Left ventricle myocardium inferior (tissue), 1 donor: ENCODE measurements around the gene PLXNA4. TPM values are rescaled to one million over a fixed set of nuclear protein-coding genes. Genes with fewer than 3 reads are reported as not detected.

Experiments used
- DNase-seq: peaks from one replicate; pipeline ENCODE4 v3.0.0-alpha.2; 2020
- H3K27ac ChIP-seq: fragments of 200-600 bp; replicated peaks from 2 replicates; pipeline ENCODE4 v1.8.0; 2021
- H3K27me3 ChIP-seq: fragments of 200-600 bp; 2 replicates; pipeline ENCODE4 v1.8.0; 2021; ENCODE audit warnings: low read depth
- H3K36me3 ChIP-seq: fragments of 200-600 bp; 2 replicates; pipeline ENCODE4 v1.8.0; 2021
- H3K4me1 ChIP-seq: fragments of 200-600 bp; 2 replicates; pipeline ENCODE4 v1.8.0; 2021
- H3K4me3 ChIP-seq: fragments of 200-600 bp; 2 replicates; pipeline ENCODE4 v1.8.0; 2021; ENCODE audit warnings: mild to moderate bottlenecking, moderate library complexity
- H3K9me3 ChIP-seq: fragments of 200-600 bp; replicated peaks from 2 replicates; pipeline ENCODE4 v1.8.0; 2021
- intact Hi-C: fragments of 100-400 bp; cut with micrococcal nuclease; formaldehyde crosslinking; loops from one replicate; pipeline ENCODE4 v1.11.0; 2022
- total RNA-seq: library from RNA; stranded (reverse); fragmentation: NEBNext Ultra II Directional; extraction: Animal tissue kit (Norgen Biotek cat#: 25700); gene quantifications from one replicate; pipeline ENCODE4 v1.2.1, GENCODE V29; 2021
- TF ChIP-seq, protein P1 (sequence below): fragments of 200-600 bp; IDR thresholded peaks from 2 replicates; pipeline ENCODE4 v1.8.0; 2021; ENCODE audit warnings: antibody characterized with exemption, mild to moderate bottlenecking, borderline replicate concordance
- donor health status: DM: no; HTN: yes; CAD: no; lungs with severe emphysema.

PLXNA4 gene
- total RNA-seq, 1 donor from 2014 or later = 18.1 TPM

DNA sequence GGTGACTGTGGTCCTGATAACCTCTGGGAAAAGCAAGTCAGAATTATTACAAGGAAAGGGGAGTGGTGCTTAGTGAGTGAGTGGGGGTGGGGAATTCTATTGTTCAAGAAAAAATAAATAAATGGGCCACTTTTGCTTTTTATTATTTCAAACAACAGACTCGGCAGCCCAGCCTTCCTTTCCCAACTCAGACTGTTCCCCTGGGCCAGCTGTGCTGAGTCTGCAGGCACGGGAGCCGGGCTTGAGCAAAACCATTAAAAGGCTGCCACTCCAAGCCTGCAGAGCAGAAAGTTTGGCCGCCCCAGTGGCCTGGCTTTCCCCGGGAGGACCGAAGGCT is 90.0 kb downstream of the PLXNA4 start:
- Histone ChIP-seq H3K27me3 (no peaks in the 10 kb centered on the region), H3K27ac (peak overlapping the region; percentile 52), H3K4me1 (peaks cover 42% of the 10 kb centered on the region), H3K4me3 (no peak overlapping the region), H3K9me3 (no peaks in the 10 kb centered on the region), H3K36me3 (no peaks in the 10 kb centered on the region)
- intact Hi-C loops = no loop called here
- TF ChIP-seq, protein P1, sequence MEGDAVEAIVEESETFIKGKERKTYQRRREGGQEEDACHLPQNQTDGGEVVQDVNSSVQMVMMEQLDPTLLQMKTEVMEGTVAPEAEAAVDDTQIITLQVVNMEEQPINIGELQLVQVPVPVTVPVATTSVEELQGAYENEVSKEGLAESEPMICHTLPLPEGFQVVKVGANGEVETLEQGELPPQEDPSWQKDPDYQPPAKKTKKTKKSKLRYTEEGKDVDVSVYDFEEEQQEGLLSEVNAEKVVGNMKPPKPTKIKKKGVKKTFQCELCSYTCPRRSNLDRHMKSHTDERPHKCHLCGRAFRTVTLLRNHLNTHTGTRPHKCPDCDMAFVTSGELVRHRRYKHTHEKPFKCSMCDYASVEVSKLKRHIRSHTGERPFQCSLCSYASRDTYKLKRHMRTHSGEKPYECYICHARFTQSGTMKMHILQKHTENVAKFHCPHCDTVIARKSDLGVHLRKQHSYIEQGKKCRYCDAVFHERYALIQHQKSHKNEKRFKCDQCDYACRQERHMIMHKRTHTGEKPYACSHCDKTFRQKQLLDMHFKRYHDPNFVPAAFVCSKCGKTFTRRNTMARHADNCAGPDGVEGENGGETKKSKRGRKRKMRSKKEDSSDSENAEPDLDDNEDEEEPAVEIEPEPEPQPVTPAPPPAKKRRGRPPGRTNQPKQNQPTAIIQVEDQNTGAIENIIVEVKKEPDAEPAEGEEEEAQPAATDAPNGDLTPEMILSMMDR = no peak
- DNase-seq = peak; percentile 37

DNA sequence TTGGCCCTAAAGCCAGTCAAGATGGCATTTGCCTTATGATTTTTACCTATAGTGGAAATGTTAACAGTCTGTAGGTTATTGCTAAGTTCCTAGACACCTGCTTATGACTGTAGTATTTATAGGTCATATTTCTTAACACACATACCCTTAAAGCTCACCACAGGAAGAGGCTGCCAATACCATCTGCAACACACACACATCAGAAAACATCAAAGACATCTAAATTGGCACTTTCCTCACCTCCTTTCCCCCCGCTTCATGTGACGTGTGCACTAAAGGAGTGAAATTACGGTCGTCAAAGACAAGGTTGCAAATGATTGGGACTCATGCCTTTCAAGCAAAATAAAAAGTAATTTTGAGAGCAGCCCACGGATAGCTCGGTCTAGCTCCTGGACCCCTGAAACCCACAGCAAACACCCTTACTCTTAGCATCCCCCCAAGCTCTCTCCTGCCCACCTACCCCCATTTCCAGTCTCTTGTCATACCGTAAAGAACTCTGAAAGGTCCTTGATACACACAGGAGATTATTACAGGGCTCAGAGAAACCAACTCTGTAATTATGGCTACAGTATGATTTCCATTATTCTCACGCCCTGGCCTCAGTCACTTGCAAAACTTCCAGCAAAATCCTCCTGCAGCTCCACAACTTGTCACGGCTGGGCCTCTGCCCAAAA is 90.5 kb downstream of the PLXNA4 start:
- H3K27ac ChIP-seq = peak overlapping the region; percentile 52
- peaks cover 47% of the 10 kb centered on the region for H3K4me1 ChIP-seq

DNA sequence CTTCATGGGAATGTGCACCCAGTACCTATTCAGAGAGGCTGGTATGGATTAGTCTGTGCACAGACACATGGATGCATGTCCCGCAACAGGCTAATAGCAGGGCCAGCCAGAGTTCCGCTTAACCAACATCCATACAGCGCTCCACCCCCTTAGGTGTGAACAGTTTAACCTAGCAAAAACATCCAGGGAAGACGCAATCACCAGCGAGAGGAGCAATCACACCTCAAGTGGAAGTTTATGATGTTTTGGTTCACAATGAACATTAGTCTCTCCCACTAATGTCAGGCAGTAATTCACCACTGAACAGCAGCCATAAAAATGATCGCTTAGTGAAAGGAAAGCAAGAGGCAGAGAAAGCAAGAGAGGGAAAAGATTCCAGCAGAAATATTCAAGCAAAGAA is 91.1 kb downstream of the PLXNA4 start:
- TF ChIP-seq, protein P1 = no peak
- Histone ChIP-seq H3K4me3 (no peak overlapping the region), H3K4me1 (peaks cover 53% of the 10 kb centered on the region), H3K27me3 (no peaks in the 10 kb centered on the region), H3K27ac (no peak overlapping the region), H3K36me3 (no peaks in the 10 kb centered on the region), H3K9me3 (no peaks in the 10 kb centered on the region)
- no peak for DNase-seq
- intact Hi-C loops = no loop called here

More for the DNA sequence above, 90.5 kb downstream of the PLXNA4 start:
- H3K9me3 ChIP-seq = no peaks in the 10 kb centered on the region
- H3K36me3 ChIP-seq = no peaks in the 10 kb centered on the region
- TF ChIP-seq, protein P1 = no peak
- DNase-seq = peak; percentile 40
- no peak overlapping the region for H3K4me3 ChIP-seq
- no peaks in the 10 kb centered on the region for H3K27me3 ChIP-seq
- intact Hi-C loops = no loop called here

DNA sequence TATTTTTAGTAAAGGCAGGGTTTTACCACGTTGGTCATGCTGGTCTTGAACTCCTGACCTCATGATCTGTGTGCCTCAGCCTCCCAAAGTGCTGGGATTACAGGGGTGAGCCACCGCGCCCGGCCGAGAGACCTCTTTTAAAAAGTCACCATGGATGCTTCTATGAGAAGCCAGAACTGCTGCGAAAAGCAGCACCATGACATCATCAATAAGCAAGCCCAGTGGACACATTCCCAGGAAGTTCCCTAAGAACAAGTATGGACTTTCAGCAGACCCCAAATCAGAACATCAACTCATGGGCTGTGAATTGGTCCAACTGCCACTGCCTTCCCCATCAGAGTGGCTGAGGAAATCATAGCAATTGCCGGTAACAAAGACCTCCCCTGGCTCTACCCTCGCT is 93.4 kb downstream of the PLXNA4 start:
- intact Hi-C loops = no loop called here
- no peak overlapping the region for H3K27ac ChIP-seq
- TF ChIP-seq, protein P1 = no peak
- H3K4me1 ChIP-seq = peaks cover 38% of the 10 kb centered on the region
- H3K36me3 ChIP-seq = no peaks in the 10 kb centered on the region
- H3K9me3 ChIP-seq = no peaks in the 10 kb centered on the region
- no peak overlapping the region for H3K4me3 ChIP-seq
- DNase-seq = no peak
- no peaks in the 10 kb centered on the region for H3K27me3 ChIP-seq

DNA sequence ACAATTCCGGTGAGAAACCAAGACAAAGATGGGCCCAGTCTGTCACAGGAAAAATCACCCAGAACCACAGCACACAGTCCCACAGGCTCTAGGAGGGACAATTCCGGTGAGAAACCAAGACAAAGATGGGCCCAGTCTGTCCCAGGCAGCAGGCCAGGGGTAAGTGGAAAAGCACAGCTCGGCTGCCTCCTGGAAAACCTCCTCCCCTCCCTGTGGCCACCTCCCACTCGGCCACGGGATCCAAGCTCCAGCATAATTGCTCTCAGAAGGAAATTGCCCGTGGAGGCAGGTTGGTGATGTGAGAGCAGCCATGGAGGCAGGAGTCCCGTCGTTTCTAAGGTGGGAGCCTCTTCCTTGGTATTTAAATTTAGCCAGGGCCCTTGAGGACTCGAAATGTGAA is 95.7 kb downstream of the PLXNA4 start:
- peaks cover 31% of the 10 kb centered on the region for H3K4me1 ChIP-seq
- no peaks in the 10 kb centered on the region for H3K9me3 ChIP-seq
- H3K27me3 ChIP-seq = no peaks in the 10 kb centered on the region
- intact Hi-C loops = no loop called here
- TF ChIP-seq, protein P1 = no peak
- no peaks in the 10 kb centered on the region for H3K36me3 ChIP-seq
- H3K4me3 ChIP-seq = no peak overlapping the region
- H3K27ac ChIP-seq = peak overlapping the region; percentile 49
- DNase-seq = peak; percentile 74
